ENCODE data around the gene ADAMTS13.

DNA sequence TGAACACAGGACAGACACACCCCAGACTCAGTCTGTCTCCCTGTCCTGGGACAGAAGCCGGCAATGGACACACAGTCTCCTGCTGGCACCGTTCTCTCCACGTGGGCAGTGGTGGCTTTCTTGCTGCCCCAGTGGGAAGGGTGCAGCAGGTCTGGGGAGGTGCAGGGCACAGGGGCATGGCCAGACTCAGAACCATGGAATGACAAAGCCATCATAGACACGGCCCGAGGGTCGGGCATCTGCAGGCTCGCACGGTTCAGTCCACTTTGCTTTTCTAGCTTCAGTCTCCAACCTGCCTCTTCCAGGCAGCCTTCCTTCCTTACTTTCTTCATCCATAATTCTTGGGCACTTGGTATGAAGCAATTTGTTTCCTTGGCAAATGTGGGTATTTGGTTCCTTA is 85.9 kb downstream of the ADAMTS13 start:
- TF ChIP-seq, protein P1, sequence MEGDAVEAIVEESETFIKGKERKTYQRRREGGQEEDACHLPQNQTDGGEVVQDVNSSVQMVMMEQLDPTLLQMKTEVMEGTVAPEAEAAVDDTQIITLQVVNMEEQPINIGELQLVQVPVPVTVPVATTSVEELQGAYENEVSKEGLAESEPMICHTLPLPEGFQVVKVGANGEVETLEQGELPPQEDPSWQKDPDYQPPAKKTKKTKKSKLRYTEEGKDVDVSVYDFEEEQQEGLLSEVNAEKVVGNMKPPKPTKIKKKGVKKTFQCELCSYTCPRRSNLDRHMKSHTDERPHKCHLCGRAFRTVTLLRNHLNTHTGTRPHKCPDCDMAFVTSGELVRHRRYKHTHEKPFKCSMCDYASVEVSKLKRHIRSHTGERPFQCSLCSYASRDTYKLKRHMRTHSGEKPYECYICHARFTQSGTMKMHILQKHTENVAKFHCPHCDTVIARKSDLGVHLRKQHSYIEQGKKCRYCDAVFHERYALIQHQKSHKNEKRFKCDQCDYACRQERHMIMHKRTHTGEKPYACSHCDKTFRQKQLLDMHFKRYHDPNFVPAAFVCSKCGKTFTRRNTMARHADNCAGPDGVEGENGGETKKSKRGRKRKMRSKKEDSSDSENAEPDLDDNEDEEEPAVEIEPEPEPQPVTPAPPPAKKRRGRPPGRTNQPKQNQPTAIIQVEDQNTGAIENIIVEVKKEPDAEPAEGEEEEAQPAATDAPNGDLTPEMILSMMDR (IDR thresholded peaks at IDR 0.05; ENCODE audit: low read length), result no peak
- no peak for TF ChIP-seq EZH2 (IDR thresholded peaks at IDR 0.05; ENCODE audit: borderline replicate concordance, low read length)
